ENCODE results near the gene GAB1. TPM values are rescaled to one million over a fixed set of nuclear protein-coding genes. Genes with fewer than 3 reads are reported as not detected.

Gene GAB1
- total RNA-seq: under 1 TPM; 0.30 to 0.95 (median 0.61) TPM

GRCh38 chr4:143336781-143337599 lies at the start of gene GAB1:
TSS of gene GAB1 (plus strand) at chr4:143336876. CDS start at chr4:143337189, 313 bp downstream.
- no peaks in the 10 kb centered on the region for H3K9me3 Mint-ChIP-seq
- ATAC-seq: peak; percentile 48 to 53
- peaks cover 48% of the 10 kb centered on the region for H3K27me3 Mint-ChIP-seq (ENCODE audit: low read depth)
- DNase-seq: no peak
- H3K4me1 Mint-ChIP-seq (ENCODE audit: low read depth): peaks cover 6% of the 10 kb centered on the region
- H3K4me3 Mint-ChIP-seq: peak within 1 kb of the TSS; percentile 77
- no peaks in the 10 kb centered on the region for H3K36me3 Mint-ChIP-seq (ENCODE audit: insufficient read depth)

GRCh38 chr4:143287572-143287923 lies 49.1 kb upstream of the GAB1 start:
- Mint-ChIP-seq H3K27me3 (ENCODE audit: low read depth) (peaks cover 4% of the 10 kb centered on the region), H3K4me3 (no peak overlapping the region), H3K4me1 (ENCODE audit: low read depth) (no peaks in the 10 kb centered on the region), H3K9me3 (no peaks in the 10 kb centered on the region), H3K36me3 (ENCODE audit: insufficient read depth) (no peaks in the 10 kb centered on the region)
- DNase-seq (no peak), ATAC-seq (no peak)

DNA sequence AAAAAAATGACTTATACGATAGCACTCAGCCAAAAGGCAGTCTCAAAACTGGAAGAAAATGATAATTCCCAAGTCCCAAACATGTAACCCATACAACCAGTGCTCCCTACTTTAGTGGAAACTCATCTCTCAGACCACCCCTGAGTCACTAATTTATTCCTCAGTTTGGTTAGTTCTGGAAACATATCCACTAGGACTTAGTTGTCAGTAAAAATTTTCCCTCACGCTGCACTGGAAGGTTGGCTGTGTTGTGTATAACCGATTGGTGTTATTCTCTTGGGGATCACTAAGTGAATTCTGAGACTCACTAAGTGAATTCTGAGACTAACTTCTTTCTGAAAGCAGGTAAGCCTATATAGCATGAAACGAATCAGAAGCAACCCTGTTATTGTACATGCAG lies 48.5 kb upstream of the GAB1 start:
- Mint-ChIP-seq H3K4me1 (ENCODE audit: low read depth) (no peaks in the 10 kb centered on the region), H3K9me3 (no peaks in the 10 kb centered on the region), H3K27me3 (ENCODE audit: low read depth) (peaks cover 2% of the 10 kb centered on the region), H3K36me3 (ENCODE audit: insufficient read depth) (no peaks in the 10 kb centered on the region), H3K4me3 (no peak overlapping the region)
- ATAC-seq (no peak), DNase-seq (no peak)

DNA sequence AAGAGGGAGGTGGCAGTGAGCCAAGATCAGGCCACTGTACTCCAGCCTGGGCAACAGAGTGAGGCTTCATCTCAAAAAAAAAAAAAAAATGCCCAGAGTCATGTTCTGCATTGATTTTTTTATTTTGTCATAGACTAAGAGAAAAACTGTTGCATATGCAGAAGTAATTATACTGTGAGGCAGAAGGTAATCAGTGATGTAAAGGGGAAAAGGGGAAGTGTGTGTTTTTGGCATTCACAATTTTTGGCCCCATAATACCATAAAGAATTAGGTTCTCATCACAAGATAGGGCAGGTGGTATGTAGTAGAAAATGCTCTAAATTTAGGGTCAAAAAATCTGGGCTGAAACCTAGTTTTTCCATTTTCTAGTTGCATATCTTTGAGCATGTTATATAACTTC lies 47.3 kb upstream of the GAB1 start:
- DNase-seq (no peak), ATAC-seq (no peak)
- no peaks in the 10 kb centered on the region for H3K4me1 Mint-ChIP-seq (ENCODE audit: low read depth)
- no peak overlapping the region for H3K4me3 Mint-ChIP-seq
- H3K9me3 Mint-ChIP-seq: no peaks in the 10 kb centered on the region
- peaks cover under 1% of the 10 kb centered on the region for H3K27me3 Mint-ChIP-seq (ENCODE audit: low read depth)
- no peaks in the 10 kb centered on the region for H3K36me3 Mint-ChIP-seq (ENCODE audit: insufficient read depth)

DNA sequence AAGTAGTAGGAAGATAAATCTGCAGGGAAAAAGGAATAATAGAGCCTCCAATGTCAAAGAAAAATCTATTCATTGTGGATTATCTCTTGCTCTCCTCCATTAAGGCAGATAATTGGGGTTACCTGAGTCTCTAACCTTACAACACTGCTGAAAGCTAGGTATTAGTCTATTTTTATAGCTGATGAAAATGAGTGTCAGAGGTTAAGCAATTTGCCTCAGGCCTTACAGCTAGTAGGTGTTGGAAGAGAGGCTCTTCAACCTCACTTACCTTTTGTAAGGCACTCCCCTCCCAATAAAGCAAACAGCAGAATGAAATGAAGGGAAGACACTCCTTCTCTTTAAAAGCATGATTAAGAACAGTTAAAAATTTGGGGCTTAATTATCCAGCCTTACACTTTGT lies 45.4 kb upstream of the GAB1 start:
- ATAC-seq: no peak
- DNase-seq: no peak
- Mint-ChIP-seq H3K36me3 (ENCODE audit: insufficient read depth) (no peaks in the 10 kb centered on the region), H3K4me3 (no peak overlapping the region), H3K4me1 (ENCODE audit: low read depth) (no peaks in the 10 kb centered on the region), H3K27me3 (ENCODE audit: low read depth) (no peaks in the 10 kb centered on the region), H3K9me3 (no peaks in the 10 kb centered on the region)

DNA sequence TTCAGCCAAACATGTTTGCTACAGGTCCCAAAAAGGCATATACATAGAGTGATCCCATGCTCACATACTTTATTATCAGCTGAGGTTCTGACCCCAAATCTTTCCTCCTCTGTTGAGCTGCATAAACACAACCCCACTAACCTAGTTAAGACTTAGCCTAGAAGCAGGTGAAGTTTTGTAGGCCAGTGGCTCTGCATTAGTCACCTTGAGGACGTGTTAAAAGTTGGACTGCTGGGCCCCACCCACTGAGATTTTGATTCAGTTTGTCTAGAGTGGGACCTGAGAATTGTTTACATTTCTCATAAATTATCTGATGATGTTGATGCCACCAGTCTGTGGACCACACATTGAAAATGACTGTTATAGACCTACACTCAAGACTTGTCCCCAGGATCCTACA lies 43.8 kb upstream of the GAB1 start:
- no peaks in the 10 kb centered on the region for H3K9me3 Mint-ChIP-seq

DNA sequence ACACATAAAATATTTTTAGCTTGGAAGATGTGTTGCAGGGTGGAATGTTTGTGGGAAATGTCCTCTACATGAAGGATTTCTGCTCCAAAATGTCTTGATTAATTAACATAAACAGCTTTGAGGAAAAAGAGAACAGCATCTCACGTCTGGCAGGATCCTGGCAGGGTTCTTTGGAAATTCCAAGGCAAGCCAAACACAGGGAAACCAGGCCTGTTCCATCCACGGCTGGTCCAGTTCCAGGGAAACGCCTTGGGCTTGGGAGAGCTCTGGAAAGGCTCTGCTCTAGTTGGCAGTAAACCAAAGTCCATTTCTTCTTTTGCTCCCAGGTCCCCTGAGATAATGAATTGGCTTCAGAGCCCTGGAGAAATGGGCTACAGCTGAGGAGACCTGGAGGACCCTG lies 42.4 kb upstream of the GAB1 start:
- DNase-seq (no peak), ATAC-seq (no peak)
- H3K27me3 Mint-ChIP-seq (ENCODE audit: low read depth): no peaks in the 10 kb centered on the region
- H3K4me3 Mint-ChIP-seq: no peak overlapping the region
- H3K36me3 Mint-ChIP-seq (ENCODE audit: insufficient read depth): no peaks in the 10 kb centered on the region
- no peaks in the 10 kb centered on the region for H3K9me3 Mint-ChIP-seq
- no peaks in the 10 kb centered on the region for H3K4me1 Mint-ChIP-seq (ENCODE audit: low read depth)

More for the DNA sequence above, 43.8 kb upstream of the GAB1 start:
- ATAC-seq (no peak), DNase-seq (no peak)
- Mint-ChIP-seq H3K4me3 (no peak overlapping the region), H3K27me3 (ENCODE audit: low read depth) (no peaks in the 10 kb centered on the region), H3K4me1 (ENCODE audit: low read depth) (no peaks in the 10 kb centered on the region), H3K36me3 (ENCODE audit: insufficient read depth) (no peaks in the 10 kb centered on the region)

DNA sequence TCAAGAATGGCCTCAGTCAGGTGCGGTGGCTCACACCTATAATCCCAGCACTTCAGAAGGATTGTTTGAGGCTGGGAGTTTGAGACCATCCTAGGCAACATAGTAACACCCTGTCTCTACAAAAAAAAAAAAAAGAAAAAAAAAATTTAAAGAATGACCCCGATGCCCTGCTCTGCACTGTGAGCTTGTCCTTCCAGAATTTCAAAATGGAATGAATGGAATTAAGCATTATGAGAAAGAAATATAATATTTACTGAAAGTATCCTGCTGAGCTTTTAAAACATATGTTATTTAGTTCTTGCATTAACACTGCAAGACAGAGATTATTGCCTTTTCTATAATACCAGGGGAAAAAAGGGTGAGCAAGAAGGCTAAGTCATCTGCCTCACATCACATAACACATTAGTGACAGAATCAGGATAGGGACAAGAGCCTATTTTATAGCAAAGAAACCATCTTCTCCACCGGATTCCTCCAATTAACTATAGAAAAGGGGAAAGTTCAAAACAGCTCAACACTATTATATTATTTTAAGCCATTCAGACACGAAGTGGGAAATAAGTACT lies 41.9 kb upstream of the GAB1 start:
- H3K27me3 Mint-ChIP-seq (ENCODE audit: low read depth): no peaks in the 10 kb centered on the region
- ATAC-seq (no peak), DNase-seq (no peak)
- no peaks in the 10 kb centered on the region for H3K9me3 Mint-ChIP-seq
- H3K36me3 Mint-ChIP-seq (ENCODE audit: insufficient read depth): no peaks in the 10 kb centered on the region
- H3K4me3 Mint-ChIP-seq: no peak overlapping the region
- H3K4me1 Mint-ChIP-seq (ENCODE audit: low read depth): no peaks in the 10 kb centered on the region

- no peaks in the 10 kb centered on the region for H3K4me1 Mint-ChIP-seq (ENCODE audit: low read depth)
- DNase-seq: no peak
- no peaks in the 10 kb centered on the region for H3K9me3 Mint-ChIP-seq
- H3K27me3 Mint-ChIP-seq (ENCODE audit: low read depth): no peaks in the 10 kb centered on the region
- H3K4me3 Mint-ChIP-seq: no peak overlapping the region
- ATAC-seq: no peak
- no peaks in the 10 kb centered on the region for H3K36me3 Mint-ChIP-seq (ENCODE audit: insufficient read depth)
These were observed 40.1 kb upstream of the GAB1 start for GRCh38 chr4:143296397-143297067.

DNA sequence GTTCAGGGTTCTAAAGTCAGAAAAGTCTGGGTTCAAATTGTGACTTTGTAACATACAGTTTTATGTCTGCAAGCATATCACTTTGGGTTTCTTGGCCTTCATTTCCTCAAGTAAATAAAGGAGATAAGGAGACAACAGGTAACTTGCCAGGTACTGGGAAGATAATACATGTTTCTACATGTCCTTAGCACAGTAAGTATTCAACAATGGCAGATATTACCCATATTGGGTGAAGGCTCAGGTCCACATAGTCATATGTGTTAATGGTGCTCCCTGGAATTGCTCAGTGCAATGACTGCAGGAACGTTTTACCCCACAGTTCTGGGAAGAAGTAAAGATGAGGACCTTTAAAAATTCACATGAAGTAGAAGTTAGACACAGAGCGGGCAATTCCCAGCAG lies 35.8 kb upstream of the GAB1 start:
- Mint-ChIP-seq H3K36me3 (ENCODE audit: insufficient read depth) (no peaks in the 10 kb centered on the region), H3K27me3 (ENCODE audit: low read depth) (no peaks in the 10 kb centered on the region), H3K4me3 (no peak overlapping the region), H3K4me1 (ENCODE audit: low read depth) (no peaks in the 10 kb centered on the region), H3K9me3 (no peaks in the 10 kb centered on the region)
- ATAC-seq (no peak), DNase-seq (no peak)

DNA sequence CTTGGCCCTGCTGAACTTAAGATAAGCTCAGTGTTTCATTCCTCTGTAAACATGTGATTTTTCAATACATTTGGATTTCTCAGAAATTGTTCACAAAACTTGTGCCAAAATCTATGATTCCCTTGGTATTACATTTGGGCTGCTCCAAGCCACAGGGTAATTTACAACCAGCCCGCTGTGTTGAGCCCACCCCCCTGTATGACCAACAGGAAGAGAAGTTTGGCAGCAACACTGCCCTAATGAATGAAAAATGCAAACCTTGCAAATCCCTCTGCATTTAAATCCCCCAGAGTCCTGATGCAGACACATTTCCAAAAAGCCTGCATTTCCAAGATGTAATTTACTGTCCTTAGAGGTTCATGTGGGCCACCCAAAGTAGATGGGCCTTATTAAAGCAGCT lies 34.1 kb upstream of the GAB1 start:
- no peak for ATAC-seq
- DNase-seq: no peak
- Mint-ChIP-seq H3K4me3 (no peak overlapping the region), H3K4me1 (ENCODE audit: low read depth) (no peaks in the 10 kb centered on the region), H3K36me3 (ENCODE audit: insufficient read depth) (no peaks in the 10 kb centered on the region), H3K27me3 (ENCODE audit: low read depth) (no peaks in the 10 kb centered on the region), H3K9me3 (no peaks in the 10 kb centered on the region)

DNA sequence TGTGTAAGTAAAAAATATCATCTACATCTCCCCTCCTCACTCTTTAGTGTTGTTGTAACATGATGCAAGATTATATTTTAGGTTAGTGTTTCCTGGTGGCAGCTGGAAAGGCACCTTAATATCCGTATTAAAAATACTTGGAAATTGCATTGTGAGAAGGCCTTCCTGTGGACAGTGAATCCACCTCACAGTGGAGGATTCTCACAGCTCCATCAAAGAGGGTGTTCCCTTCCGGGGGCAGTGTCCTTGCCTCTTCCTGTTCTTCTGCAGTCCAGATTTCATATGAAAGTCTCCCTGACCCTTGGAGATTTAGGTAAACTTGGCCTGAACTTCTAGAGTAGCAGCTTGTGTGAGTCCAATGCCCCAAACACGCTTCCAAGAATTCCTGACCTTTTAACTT lies 29.9 kb upstream of the GAB1 start:
- Mint-ChIP-seq H3K4me1 (ENCODE audit: low read depth) (no peaks in the 10 kb centered on the region), H3K27me3 (ENCODE audit: low read depth) (peaks cover 2% of the 10 kb centered on the region), H3K9me3 (no peaks in the 10 kb centered on the region), H3K36me3 (ENCODE audit: insufficient read depth) (no peaks in the 10 kb centered on the region), H3K4me3 (no peak overlapping the region)
- no peak for ATAC-seq
- DNase-seq: no peak

- Mint-ChIP-seq H3K4me1 (ENCODE audit: low read depth) (no peaks in the 10 kb centered on the region), H3K4me3 (no peak overlapping the region), H3K9me3 (no peaks in the 10 kb centered on the region), H3K36me3 (ENCODE audit: insufficient read depth) (no peaks in the 10 kb centered on the region), H3K27me3 (ENCODE audit: low read depth) (peaks cover 2% of the 10 kb centered on the region)
- no peak for DNase-seq
- peak in 1 of 2 donors; percentile 34 for ATAC-seq
These were observed 29.1 kb upstream of the GAB1 start for GRCh38 chr4:143307531-143307930.

- H3K9me3 Mint-ChIP-seq: no peaks in the 10 kb centered on the region
- H3K4me1 Mint-ChIP-seq (ENCODE audit: low read depth): no peaks in the 10 kb centered on the region
- H3K27me3 Mint-ChIP-seq (ENCODE audit: low read depth): peaks cover 2% of the 10 kb centered on the region
- ATAC-seq (no peak), DNase-seq (no peak)
- H3K4me3 Mint-ChIP-seq: no peak overlapping the region
- no peaks in the 10 kb centered on the region for H3K36me3 Mint-ChIP-seq (ENCODE audit: insufficient read depth)
These were observed 28.3 kb upstream of the GAB1 start for GRCh38 chr4:143308377-143308776.

GRCh38 chr4:143311924-143312323 lies 24.8 kb upstream of the GAB1 start:
- no peaks in the 10 kb centered on the region for H3K36me3 Mint-ChIP-seq (ENCODE audit: insufficient read depth)
- H3K4me3 Mint-ChIP-seq: no peak overlapping the region

More at GRCh38 chr4:143311924-143312323, 24.8 kb upstream of the GAB1 start:
- no peaks in the 10 kb centered on the region for H3K9me3 Mint-ChIP-seq
- DNase-seq (no peak), ATAC-seq (no peak)
- no peaks in the 10 kb centered on the region for H3K4me1 Mint-ChIP-seq (ENCODE audit: low read depth)
- peaks cover 7% of the 10 kb centered on the region for H3K27me3 Mint-ChIP-seq (ENCODE audit: low read depth)
